ENCODE data around the gene CYP27C1. TPM values are rescaled to one million over a fixed set of nuclear protein-coding genes. Genes with fewer than 3 reads are reported as not detected.

Gene CYP27C1
- total and polyA plus RNA-seq, 2 donors (not counting 1 experiment from before 2014, with no cell fraction given), result 0.07 TPM; not detected in 1

- no peaks in the 10 kb centered on the region for H3K36me3 ChIP-seq (ENCODE audit: control insufficient read depth, insufficient read depth, low read length)
- no peaks in the 10 kb centered on the region for H3K4me1 ChIP-seq (ENCODE audit: control insufficient read depth, extremely low read depth, insufficient read depth, low read length)
- TF ChIP-seq CTCF (conservative IDR thresholded peaks at IDR 0.05 in 1 of 2, IDR thresholded peaks at IDR 0.05 in 1 of 2; ENCODE audit: low read depth in 1 of 2, low read length in 2 of 2) (no peak), EZH2 (IDR thresholded peaks at IDR 0.05; ENCODE audit: low read length, missing control alignments) (no peak)
- no peak overlapping the region for H2AFZ ChIP-seq (ENCODE audit: low read length)
- no peak overlapping the region for H3K4me3 ChIP-seq (replicated peaks in 1 of 4; ENCODE audit: control extremely low read depth in 1 of 4, insufficient read depth in 1 of 4, low read depth in 3 of 4, low read length in 4 of 4)
- H4K20me1 ChIP-seq (ENCODE audit: control insufficient read depth, extremely low read depth, insufficient read depth, low read length), result no peaks in the 10 kb centered on the region
- H3K27ac ChIP-seq (ENCODE audit: insufficient read depth, low read length), result no peak overlapping the region
- H3K9ac ChIP-seq (ENCODE audit: insufficient read depth, low read length), result no peak overlapping the region
- peak; percentile 61 to 62 for DNase-seq (ENCODE audit: low read depth in 2 of 2)
- no peak overlapping the region for H3K4me2 ChIP-seq (ENCODE audit: extremely low read depth, insufficient read depth, low read length)
- H3K9me3 ChIP-seq (ENCODE audit: control insufficient read depth, insufficient read depth, low read depth, low read length), result no peaks in the 10 kb centered on the region
- no peaks in the 10 kb centered on the region for H3K79me2 ChIP-seq (ENCODE audit: control insufficient read depth, insufficient read depth, low read length)
- H3K27me3 ChIP-seq (ENCODE audit: control insufficient read depth, insufficient read depth, low read length), result peaks cover 6% of the 10 kb centered on the region
These were observed 11.8 kb downstream of the CYP27C1 start for GRCh38 chr2:127208313-127208712.

DNA sequence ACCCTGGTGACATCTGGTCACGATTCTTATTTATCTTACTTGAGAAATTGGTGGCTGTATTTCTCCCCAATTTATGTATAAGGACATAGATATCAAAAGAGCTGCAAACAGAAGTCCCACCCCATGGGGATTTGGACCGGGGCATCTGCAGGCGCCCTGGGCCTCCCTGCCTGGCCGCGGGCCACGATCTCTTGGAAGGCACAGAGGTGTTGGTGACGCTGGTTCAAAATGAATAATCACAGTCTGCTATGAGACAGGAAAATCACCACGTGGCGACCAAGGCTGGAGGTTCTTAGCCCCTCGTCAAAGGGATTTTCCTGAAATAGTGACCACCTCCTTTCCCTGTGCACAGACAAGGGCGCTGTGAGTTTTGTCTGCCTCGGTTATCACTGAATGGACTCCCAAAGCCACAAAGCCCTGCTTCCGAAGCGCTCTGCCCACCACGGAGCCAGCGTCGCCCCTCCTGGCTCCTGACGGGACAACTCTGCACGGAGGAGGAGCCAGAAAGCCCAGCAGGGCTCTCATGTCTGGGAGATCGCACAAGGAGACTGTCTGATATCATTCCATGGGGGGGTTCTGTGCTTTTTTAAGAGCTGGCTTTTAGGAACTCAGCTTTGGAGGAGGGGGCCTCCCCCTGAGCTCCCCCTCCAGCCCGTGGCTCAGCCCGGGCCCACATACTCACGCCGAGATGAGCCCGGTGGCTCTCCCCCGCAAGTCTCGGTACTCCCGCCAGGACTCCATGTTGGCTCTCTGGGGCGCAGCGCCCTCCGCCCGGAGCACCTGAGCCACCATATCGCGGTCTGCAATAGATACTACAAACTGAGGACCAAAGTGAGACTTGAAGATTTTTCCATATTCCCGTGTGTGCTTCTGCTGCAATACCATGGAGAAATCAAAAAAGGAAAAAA is 14.6 kb downstream of the CYP27C1 start:
- Histone ChIP-seq H3K9ac (ENCODE audit: insufficient read depth, low read length) (no peak overlapping the region), H2AFZ (ENCODE audit: low read length) (peak overlapping the region; percentile 20), H3K27me3 (ENCODE audit: control insufficient read depth, insufficient read depth, low read length) (peaks cover 8% of the 10 kb centered on the region), H3K9me3 (ENCODE audit: control insufficient read depth, insufficient read depth, low read depth, low read length) (no peaks in the 10 kb centered on the region), H3K27ac (ENCODE audit: insufficient read depth, low read length) (no peak overlapping the region), H3K79me2 (ENCODE audit: control insufficient read depth, insufficient read depth, low read length) (no peaks in the 10 kb centered on the region), H3K36me3 (ENCODE audit: control insufficient read depth, insufficient read depth, low read length) (no peaks in the 10 kb centered on the region), H3K4me2 (ENCODE audit: extremely low read depth, insufficient read depth, low read length) (peak overlapping the region; percentile 51), H3K4me3 (replicated peaks in 1 of 4; ENCODE audit: control extremely low read depth in 1 of 4, insufficient read depth in 1 of 4, low read depth in 3 of 4, low read length in 4 of 4) (peak overlapping the region in 2 of 4 experiments; percentile 17 to 30), H3K4me1 (ENCODE audit: control insufficient read depth, extremely low read depth, insufficient read depth, low read length) (no peaks in the 10 kb centered on the region), H4K20me1 (ENCODE audit: control insufficient read depth, extremely low read depth, insufficient read depth, low read length) (no peaks in the 10 kb centered on the region)
- no peak for TF ChIP-seq CTCF (conservative IDR thresholded peaks at IDR 0.05 in 1 of 2, IDR thresholded peaks at IDR 0.05 in 1 of 2; ENCODE audit: low read depth in 1 of 2, low read length in 2 of 2)
- no peak for TF ChIP-seq EZH2 (IDR thresholded peaks at IDR 0.05; ENCODE audit: low read length, missing control alignments)
- DNase-seq (ENCODE audit: low read depth in 2 of 2), result no peak

GRCh38 chr2:127201452-127201851 is 18.6 kb downstream of the CYP27C1 start:
- no peak overlapping the region for H3K27ac ChIP-seq (ENCODE audit: insufficient read depth, low read length)
- H4K20me1 ChIP-seq (ENCODE audit: control insufficient read depth, extremely low read depth, insufficient read depth, low read length), result no peaks in the 10 kb centered on the region
- no peaks in the 10 kb centered on the region for H3K36me3 ChIP-seq (ENCODE audit: control insufficient read depth, insufficient read depth, low read length)
- H3K4me1 ChIP-seq (ENCODE audit: control insufficient read depth, extremely low read depth, insufficient read depth, low read length), result no peaks in the 10 kb centered on the region
- no peak overlapping the region for H2AFZ ChIP-seq (ENCODE audit: low read length)
- peaks cover 8% of the 10 kb centered on the region for H3K27me3 ChIP-seq (ENCODE audit: control insufficient read depth, insufficient read depth, low read length)
- H3K79me2 ChIP-seq (ENCODE audit: control insufficient read depth, insufficient read depth, low read length), result no peaks in the 10 kb centered on the region
- TF ChIP-seq EZH2 (IDR thresholded peaks at IDR 0.05; ENCODE audit: low read length, missing control alignments), result no peak
- no peak for TF ChIP-seq CTCF (conservative IDR thresholded peaks at IDR 0.05 in 1 of 2, IDR thresholded peaks at IDR 0.05 in 1 of 2; ENCODE audit: low read depth in 1 of 2, low read length in 2 of 2)
- no peak overlapping the region for H3K4me2 ChIP-seq (ENCODE audit: extremely low read depth, insufficient read depth, low read length)
- H3K9ac ChIP-seq (ENCODE audit: insufficient read depth, low read length), result no peak overlapping the region
- H3K4me3 ChIP-seq (replicated peaks in 1 of 4; ENCODE audit: control extremely low read depth in 1 of 4, insufficient read depth in 1 of 4, low read depth in 3 of 4, low read length in 4 of 4), result no peak overlapping the region
- no peak for DNase-seq (ENCODE audit: low read depth in 2 of 2)
- no peaks in the 10 kb centered on the region for H3K9me3 ChIP-seq (ENCODE audit: control insufficient read depth, insufficient read depth, low read depth, low read length)
